Caki2 (cell line): Measurements from ENCODE around the gene AKR1B1. TPM values are rescaled to one million over a fixed set of nuclear protein-coding genes. Genes with fewer than 3 reads are reported as not detected.

ENCODE experiments used
- DNase-seq: peaks from one replicate; pipeline ENCODE4 v3.0.0-alpha.2; 2015; ENCODE audit warnings: low read depth
- in situ Hi-C: cut with HindIII; loops from 2 replicates; pipeline ENCODE4 v1.10.0; 2016; ENCODE audit warnings: low sequenced_read_pairs, low pct_unique_long_range_greater_than_20kb, mixed read lengths
- total RNA-seq: library from RNA; depleted of rRNA; stranded (reverse); fragments of >200 nt; shearing (Covaris generic); gene quantifications from 2 replicates; pipeline ENCODE4 v1.2.3, GENCODE V29; 2014; ENCODE audit warnings: low replicate concordance

AKR1B1 gene
- total RNA-seq, 1 experiment from 2014 or later = 2,713 TPM

DNA sequence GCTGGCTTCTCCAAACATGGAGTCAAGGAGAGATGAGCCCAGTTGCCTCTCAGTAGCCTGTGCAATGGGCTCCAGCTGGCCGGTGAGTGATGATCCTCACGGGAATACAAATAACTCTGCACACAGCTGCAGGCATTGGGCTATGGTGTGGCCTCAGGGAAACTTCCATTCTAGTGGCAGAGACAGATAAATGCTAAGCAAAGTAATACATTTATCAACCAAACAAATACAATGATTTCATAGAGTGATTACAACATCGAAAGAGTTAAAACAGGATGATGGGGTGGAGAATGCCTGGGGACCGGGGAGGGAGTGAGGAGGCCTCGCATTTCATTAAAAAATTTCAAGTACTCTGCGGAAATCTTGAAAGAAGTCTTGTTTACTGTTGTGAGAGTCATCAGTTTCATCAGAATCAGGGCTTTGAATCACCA, 15.0 kb upstream of the AKR1B1 start:
- in situ Hi-C loops = no loop called here

DNA sequence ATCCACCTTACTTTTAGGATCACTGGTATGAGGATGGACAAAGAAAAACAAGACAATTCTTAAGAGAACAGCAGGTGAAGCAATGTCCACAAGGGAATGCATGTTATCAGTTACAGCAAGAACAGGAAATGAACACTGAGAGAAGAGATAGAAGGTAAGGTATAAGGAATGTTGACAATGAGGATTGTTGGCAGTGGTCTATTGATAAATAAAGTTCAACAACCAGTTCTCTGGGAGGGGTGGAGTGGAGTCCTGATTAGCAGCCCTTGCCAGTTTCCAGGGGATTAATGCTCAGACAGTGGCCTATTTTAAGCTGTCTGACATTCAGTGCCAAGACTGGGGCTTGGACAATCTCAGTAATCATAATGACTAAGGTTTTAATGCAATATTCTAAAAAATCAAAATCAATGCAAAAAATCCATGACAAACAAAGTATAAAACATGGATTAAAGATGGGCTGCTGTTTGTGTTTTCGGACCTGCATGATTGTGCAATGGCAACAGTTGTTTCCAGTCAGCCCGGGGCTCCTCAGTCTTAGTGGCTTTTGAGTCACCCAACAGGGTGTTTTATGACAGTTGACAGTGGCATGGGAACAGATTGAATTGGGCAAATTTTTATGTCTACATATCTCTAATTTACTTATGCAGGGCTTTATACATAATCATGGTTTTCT, 13.8 kb upstream of the AKR1B1 start:
- DNase-seq = no peak
- in situ Hi-C loops = no loop called here

More for the DNA sequence above, 15.0 kb upstream of the AKR1B1 start:
- DNase-seq = no peak

DNA sequence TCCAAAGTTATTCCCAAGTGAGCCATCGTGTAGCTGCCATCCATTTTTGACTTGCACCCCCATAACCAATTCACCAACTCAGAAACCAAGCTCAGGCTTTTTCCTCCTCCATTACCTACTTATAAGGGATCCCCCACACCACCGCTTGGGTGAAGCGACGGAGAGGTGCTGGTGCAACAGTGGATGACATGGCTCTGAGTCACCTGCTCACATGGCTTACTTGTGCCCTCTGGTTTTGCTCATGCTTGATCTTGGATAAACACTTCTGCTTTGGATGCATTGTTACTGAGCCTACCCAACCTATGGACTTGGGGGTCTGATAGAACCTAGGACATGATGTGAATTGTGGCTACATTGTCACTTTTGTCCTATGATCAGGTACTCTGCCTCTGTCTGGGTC, 12.0 kb upstream of the AKR1B1 start:
- DNase-seq = peak; percentile 73
- in situ Hi-C loops = no loop called here

DNA sequence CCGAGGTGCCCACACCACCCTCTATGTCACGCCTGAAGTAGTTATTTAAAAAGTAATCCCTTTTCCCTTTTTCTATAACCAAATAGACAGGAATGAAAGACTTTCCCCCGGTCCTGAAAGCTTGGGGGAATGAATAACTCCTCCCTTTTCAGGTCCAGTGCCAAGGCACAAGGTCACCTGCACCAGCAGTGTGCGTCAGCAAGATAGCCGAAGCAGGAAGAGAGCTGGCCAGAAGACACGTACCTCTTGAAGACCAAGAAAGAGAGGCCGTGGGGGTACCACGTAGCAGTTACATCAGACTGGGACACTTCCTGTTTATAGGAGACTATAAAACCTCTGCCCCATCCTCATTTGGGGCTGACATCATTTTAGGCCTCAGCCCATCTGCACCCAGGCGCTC, 10.7 kb upstream of the AKR1B1 start:
- no peak for DNase-seq
- in situ Hi-C loops = no loop called here

DNA sequence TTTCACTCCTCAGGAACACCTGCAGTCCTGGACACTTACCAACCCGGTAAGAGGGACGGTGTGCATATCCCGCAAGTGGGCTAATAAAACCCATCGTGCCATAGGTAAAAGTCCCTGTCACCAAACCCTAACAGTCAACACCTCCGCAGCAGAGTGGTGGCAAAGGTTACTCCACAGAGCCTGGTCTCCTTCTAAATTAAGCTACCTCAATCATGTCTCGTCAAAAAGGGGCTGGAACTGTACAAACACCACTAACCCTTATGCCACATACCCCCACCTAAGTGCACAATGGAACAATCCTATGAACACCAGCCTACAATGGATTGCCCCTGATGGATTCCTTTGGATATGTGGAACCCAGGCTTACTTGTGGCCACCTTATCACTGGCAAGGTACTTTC, 9.6 kb upstream of the AKR1B1 start:
- no peak for DNase-seq
- in situ Hi-C loops = no loop called here

DNA sequence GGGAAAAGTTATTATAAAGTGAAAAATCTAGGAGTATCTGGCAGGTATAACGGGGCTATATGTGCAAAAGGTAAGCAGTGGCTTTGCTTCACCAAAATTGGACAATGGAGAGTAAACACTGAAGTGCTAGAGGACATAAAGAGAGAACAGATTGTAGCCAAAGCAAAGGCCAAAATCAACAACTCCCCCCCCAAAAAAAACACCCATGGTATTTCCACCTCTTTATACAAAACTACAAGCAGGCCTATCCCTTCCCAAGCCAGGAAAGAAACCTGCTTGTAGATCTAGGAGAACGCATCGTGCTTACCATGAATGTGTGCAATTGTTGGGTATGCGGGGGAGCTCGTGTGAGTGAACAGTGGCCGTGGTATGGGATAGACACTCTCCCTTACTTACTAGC, 9.2 kb upstream of the AKR1B1 start:
- in situ Hi-C loops = no loop called here
- DNase-seq = no peak

DNA sequence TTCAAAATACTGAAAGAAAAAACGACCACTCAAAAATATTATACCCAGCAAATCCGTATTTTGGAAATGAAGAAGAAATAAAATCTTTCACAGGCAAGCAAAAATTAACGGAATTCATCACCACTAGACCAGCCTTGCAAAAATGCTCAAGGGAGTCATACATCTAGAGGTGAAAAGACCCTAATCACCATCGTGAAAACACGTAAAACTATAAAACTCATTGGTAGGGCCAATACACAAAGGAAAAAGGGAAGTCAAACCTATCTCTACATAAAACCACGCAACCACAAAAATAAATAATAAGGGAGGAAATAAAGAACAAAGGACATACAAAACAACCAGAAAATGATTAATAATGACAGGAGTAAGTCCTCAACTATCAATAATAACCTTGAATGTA, 6.6 kb upstream of the AKR1B1 start:
- in situ Hi-C loops = no loop called here
- no peak for DNase-seq

DNA sequence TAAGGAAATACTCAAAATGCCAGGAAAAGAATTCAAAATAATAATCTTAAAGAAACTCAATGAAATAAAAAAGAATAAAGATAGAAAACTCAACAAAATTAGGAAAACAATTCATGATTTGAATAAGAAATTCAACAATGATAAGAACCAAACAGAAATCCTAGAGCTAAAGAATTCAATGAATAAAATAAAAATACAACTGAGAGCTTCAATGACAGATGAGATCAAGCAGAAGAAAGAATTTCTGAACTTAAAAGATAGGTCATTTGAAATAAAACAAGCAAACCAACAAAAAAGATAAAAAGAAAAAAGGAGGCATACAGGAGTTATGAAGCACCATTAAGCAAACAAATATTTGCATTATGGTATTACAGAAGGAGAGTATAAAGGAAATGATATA, 5.6 kb upstream of the AKR1B1 start:
- in situ Hi-C loops = no loop called here

DNA sequence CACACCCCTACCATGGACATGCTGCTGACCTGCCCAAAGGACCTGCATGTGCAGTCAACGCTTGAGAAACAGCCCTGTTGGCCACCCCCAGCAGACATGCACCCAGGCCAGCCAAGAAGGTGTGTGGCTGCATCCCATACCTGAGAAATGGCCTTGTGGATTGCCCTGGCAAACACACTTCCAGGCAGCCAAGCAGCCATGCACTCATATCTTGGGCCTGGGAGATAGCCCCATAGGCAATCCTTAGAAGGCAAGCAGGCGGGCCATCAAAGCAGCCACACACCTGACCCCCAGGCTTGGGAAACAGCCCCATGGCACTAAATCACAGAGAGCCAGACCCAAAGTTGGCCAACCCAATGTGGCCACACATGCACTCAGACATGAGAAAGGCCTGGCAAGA, 4.9 kb upstream of the AKR1B1 start:
- DNase-seq = no peak
- in situ Hi-C loops = no loop called here

More for the DNA sequence above, 5.6 kb upstream of the AKR1B1 start:
- DNase-seq = no peak

DNA sequence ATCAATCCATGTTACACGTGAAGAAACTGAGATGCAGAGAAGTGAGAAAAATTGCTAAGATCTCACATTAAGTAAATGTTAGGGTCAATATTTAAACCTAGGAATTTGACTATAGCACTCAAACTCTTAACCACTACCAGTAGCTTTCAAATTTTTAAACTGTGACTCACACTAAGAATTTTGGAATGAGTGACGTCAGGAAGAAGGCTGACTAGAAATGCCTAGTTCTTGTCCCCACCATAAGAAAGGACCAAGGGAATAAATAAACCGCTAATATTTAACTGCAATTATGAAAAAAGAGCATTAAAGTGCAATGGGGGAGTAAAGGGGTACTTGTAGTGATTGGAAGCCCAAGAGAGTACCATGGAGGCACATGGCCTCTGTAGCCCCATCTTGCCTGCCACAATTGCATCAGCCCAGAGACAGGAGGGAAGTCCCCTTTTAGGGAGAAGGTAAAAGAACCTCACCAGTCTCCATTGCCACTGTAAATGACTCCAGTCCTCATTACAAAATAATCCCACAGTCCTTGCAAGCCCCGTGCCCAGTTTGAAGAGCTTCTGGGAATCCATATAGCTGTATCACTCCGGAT, 3.5 kb upstream of the AKR1B1 start:
- in situ Hi-C loops = no loop called here
- DNase-seq = peak; percentile 84

DNA sequence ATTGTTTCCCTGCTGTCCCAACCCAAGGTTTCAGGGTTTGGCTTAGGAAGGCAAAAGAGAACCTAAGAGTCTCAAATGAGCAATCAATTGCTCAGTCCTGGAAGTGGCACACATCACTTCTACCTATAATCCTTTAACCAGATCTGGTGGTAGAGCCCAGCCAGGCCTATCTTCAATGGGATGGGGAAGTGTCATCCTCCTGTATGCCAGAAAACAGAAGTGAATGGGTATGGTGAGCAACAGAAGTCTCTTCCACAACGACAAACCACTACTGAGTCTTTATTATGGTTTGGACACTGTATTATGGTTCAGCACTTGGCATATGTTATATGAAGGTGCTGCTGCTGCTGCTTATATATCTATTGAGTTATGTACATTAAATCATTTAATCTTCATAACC, 3.0 kb upstream of the AKR1B1 start:
- no peak for DNase-seq
- in situ Hi-C loops = no loop called here

DNA sequence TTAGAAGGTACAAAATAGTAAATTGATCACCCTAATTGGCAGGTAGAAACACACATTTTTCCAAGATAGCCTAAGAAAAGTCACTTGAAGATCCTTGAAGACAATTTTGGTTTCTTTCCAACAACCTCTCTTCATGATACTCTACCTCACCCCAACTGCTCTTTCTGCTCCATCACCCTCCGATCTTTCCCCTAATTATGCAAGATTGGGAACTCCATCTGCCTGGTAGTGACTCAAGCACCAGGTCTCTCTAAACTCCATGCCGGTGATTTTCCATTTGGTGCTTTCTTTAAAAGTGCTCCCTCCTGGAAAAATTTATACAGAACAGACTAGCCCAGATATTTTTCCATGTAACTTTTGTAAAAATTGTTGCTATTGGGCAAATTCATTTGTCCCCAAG, 1.1 kb upstream of the AKR1B1 start:
- in situ Hi-C loops = no loop called here
- peak; percentile 84 for DNase-seq

DNA sequence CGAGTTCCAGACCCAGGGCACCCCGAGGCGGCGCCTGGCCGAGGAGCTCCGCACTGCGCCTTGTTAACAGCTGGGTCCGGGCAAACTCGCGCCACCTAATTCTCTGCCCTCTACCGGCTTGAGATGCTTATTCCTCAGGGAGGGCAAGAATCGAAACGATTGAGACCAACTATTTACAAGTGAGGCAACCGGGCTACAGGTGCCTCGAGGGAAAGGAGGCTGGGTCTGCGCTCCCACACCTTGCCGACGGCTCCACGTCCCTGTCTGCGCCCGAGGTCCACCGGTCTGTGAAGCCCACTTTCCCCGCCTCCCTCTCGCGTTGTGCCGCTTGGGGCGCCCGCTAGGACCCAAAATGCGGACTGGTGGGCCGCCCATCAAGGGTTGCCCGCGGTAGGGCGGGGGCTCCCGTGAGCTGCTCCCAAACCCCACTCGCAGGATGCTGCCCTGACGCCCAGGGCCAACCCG, 527 bp downstream of the AKR1B1 start:
- in situ Hi-C loops = no loop called here
- peak; percentile 63 for DNase-seq

DNA sequence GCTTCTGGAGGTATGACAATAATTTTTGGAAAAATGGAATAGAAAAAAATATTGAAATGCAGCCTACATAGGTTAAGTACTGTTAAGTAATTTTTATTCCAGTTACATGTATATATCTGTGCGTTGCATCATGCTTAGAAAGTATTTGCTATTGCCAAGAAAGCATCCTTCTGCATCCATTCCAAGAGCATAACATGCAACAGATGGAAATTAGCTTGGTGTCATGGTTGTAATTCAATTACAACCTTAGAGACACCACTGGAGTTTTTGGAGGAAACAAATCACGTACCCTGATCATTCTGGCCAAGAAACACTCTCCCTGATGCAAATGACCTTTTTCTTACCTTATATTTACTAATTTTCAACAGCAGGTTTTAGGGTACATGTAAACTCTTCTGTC, 1.7 kb downstream of the AKR1B1 start:
- in situ Hi-C loops = no loop called here
- DNase-seq = no peak

DNA sequence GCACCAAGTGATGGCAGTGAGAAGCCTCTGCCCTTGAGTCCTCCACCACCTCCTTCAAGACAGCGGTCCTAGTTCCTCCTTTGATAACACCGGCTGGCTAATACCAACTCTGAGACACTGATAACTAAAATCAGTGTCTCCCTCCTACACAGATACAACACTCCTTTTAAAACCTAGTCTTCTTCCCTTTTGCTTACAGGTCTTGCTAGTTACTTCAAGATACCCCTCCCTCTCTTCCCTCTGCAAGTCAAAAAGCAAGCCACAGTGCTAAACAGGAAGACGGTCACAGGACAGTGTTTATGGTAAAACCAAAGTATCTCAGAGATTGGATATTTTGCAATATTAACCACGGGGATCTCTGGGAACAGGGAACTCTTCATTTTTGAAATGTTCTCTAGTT, 4.6 kb downstream of the AKR1B1 start:
- DNase-seq = no peak
- in situ Hi-C loops = no loop called here

DNA sequence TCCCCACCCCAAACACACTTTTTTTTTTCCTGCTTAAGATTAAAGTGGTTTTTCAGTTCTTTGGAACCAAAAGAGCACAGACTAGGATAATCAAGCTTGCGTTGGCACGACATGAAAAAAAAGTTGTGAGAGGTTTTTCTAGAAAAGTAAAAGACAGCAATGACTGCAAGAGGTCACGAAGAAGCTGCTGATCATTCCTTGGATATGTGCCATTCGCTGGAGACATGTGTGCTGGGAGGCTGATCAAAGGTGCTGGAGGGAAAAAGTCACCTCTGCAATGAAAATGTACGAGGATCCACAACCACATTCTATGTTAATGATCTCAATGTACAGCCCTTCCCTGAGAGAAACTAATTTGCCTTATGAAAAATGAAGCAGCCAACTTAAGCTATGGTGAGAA, 5.4 kb downstream of the AKR1B1 start:
- in situ Hi-C loops = no loop called here
- no peak for DNase-seq

DNA sequence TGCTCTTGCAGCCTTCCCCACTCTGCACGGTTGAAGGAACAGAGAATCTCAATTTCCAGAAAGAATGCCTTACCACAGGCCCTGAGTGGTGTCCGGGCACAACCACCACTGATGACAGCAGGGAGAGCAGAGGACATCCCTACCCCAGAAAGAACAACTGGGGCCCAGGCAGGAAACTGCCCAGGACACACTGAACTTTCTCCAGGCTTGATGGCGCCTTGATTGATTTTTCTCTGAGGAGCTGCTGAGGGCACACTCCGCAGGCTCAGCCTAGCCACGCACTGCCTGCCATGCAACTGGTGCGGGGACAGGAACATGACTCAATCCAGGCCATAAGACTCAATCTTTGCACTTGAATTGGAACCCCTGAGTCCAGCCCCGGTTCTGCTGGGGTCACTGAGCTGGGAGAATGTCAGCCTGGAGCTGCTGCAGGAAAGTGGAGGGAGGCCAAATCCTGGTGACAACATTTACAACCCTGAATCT, 5.9 kb downstream of the AKR1B1 start:
- DNase-seq = peak; percentile 56
- in situ Hi-C loops = no loop called here

DNA sequence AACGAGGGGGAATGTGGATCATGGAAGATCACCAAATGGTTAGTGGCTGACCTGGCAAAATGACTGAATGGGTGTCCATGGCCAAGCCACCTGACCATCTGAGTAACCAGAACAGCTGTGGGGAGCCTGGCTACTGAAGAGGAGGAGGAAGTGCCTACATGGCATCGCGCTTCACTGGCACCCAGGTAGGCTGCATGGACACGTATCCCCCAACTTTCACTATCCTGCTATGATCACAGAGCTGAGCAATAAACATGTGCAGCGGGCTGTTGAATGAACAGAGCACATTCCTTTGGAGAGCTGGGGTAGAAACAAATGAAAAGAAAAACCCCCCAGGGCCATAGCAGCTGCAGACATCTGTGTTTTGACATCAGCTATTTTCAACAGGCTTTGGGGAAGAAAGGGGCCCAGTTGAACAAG, 6.5 kb downstream of the AKR1B1 start:
- DNase-seq = peak; percentile 77
- in situ Hi-C loops = no loop called here

DNA sequence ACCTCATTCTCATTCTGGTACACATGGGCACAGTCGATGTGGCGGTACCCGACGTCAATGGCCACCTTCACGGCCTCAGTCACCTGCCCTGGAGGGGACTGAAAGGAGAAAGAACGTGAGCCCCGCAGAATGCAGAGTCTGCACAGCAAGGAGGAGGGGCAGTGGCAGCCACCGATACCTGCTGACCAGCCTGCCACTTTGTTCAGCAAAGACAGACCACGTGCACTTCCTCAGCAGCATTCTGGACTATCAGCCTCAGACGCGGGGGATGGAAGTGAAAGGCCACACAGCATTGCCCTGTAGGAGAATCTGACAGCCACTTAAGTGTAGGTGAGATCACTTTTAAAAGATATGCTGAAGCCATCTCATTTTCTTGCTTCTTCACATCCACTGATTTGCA, 7.2 kb downstream of the AKR1B1 start:
- no peak for DNase-seq
- in situ Hi-C loops = no loop called here
